Posterior cingulate gyrus (tissue), 11 donors: Measurements from ENCODE around the gene LZIC.
A peak's percentile ranks its signal among the peaks of the same experiment; 100 is the strongest.
"Not testable (repeated sequence)": the region's sequence is repeated elsewhere in the genome, so short reads cannot be mapped to it uniquely, and the experiment has no call there.

ENCODE experiments used
- DNase-seq, 10 donors: peaks; one replicate each; pipeline versions ENCODE4 v3.0.0 to v3.0.0-alpha.2; 2020 to 2021; ENCODE audit warnings: mixed read lengths in 3 of 10
- intact Hi-C: fragments of 100-400 bp; cut with DNase I; formaldehyde crosslinking; loops from one replicate; pipeline ENCODE4 v1.15.1; 2023

Gene LZIC

DNA sequence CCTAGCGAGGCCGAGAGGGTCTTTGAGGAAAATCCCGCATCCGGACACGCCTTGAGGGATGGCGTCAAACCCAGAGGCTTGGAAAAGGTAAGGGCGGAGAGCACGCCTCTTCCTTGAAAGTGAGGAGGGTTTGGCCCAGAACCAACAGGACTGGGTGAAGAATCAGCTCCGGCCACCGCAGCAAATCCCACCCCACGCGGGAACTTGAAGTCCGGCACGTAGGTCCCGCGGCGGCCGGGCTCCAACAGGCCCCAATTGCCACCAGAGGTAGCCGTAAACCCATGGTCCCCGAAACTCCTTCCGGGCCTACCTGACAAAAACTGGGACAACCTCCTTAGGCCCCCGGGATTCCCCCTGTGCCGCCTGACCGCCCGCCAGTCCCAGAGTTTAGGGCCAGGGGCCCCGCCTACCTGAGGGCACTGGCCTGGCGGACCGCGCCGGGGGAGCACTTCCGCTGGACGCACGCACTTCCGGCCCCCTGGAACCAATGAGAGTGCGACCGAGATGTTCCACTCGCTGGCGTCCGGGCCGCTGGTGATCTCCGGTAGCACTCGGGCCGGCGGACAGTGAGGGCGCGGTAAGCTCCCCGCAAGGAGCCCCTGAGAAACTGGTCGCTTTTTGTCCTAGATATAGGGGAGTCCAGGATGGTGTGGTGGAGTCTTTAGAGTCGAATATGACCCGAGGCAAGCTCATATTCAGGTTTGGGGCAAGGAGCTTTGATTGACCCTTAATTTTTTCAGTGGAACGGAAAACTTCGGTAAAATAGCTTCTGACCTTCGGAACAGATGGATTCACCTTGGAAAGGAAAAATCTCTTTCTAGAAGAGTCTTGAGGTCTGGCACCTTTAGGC is at the start of gene LZIC, which contains the start of gene NMNAT1:
Gene LZIC, minus strand, starts transcription at position 453 of the 850 bp plus-strand sequence. CDS start 6,772 bp downstream, outside the sequence.
Gene NMNAT1, plus strand, starts transcription at position 537 of the 850 bp plus-strand sequence. CDS start 28,599 bp downstream, outside the sequence.
- DNase-seq, result peak; percentile 89 to 99 (median 93)
- intact Hi-C loops, result loop anchor here (1.0 to 10.0 kb wide), 3 partner anchors 32 to 262 kb away; partner anchors contain the start of gene CTNNBIP1

- peak in 1 of 10 donors; percentile 20 for DNase-seq
Measured at GRCh38 chr1:9992910-9993309, 49.7 kb upstream of the LZIC start.

DNA sequence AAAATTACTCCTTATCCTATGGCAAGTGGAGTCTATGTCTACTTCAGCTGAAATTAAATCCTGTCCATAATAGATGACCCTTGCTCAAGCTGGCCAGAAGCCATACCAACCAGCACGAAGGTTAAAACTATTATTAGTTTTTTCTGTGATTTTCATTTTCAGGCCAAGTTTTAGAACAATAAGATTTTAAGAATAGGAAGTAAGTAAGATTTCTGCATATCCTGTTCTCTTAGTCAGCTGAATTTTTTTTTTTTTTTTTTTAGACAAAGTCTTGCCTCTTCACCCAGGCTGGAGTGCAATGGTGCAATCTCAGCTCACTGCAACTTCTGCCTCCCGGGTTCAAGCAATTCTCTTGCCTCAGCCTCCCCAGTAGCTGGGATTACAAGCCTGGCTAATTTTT is 47.8 kb upstream of the LZIC start:
- peak in 2 of 10 donors; percentile 7 to 14 for DNase-seq
- intact Hi-C loops, result no loop called here

More at GRCh38 chr1:9992910-9993309, 49.7 kb upstream of the LZIC start:
- intact Hi-C loops, result no loop called here

GRCh38 chr1:9989773-9990172 is 46.6 kb upstream of the LZIC start:
- intact Hi-C loops, result no loop called here
- DNase-seq, result peak in 1 of 10 donors; percentile 34

DNA sequence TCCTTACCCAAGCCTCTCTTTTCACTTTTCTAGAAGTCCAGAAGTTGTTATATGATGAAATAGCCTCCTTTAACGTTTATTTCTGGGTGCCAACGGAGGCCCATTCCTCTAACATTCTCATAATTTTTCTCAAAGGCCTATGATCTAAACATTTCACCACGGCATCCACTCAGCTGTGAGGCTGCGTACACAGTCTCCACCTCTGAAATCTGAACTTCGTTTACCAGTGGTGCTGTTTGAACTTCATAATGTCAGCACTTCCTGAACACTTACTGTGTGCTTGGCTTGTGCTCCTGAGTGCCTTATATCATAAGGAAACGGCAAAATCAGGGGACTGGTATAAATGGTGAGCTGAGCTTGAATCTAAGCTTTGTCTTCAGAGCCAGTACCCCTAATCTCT is 41.8 kb upstream of the LZIC start:
- DNase-seq, result peak in 1 of 10 donors; percentile 7
- intact Hi-C loops, result no loop called here

DNA sequence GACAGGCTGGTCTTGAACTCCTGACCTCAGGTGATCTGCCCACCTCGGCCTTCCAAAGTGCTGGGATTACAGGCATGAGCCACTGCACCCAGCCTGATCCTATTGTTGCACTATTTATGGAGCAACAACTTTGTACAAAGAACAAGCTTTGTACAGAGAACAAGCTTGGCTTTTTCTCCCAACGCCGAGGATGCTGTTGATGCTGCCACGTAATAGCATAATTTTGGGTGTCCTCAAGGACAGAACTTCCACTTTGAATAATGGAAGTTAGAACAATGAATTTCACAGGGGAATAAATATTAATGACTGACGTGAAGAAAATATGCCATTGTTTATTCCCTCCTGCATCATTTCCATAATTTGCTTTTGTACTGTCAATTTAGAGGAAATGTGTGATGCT is 41.1 kb upstream of the LZIC start:
- DNase-seq, result peak in 2 of 10 donors; percentile 6 to 14
- intact Hi-C loops, result no loop called here

DNA sequence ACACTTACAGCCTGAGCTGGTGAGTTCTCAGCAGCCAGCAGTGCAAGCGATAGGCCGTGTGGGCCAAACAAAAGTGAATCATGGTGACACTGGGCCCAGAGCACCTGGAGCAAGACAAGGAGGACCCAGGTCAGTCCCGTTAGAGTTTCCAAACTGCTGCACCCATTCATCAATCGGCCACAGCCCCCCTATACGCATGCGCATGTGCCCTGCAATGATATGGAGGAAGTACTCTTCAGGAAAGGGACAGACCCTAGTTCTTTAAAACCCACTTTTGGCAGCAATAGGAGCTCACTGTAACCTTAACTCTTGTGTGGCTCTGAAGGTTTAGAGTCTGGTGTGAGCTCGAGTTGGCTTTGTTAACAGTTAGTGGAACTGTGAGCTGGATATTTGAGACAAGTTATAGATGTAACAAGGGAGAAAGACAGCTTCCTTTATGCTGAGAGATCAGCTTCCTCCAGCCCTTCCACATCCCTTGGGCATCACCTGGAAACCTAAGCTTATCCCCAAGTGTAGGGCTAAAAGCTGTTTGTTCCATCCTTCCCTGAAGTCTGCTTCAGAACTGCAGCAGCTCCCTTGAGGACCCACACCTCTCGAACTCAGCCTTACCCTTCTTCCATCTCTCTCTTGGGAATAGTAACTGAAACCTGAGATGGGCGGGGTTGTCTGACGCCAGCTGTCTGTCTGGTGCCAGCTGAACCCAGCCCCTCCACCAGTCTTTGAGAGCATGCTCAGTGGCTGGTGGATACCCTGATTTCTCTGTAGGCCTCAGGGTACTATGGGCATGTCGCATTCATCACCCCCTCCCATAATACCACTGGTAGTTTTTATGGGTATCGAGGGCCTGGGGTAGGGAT is 17.7 kb upstream of the LZIC start:
- DNase-seq, result no peak
- intact Hi-C loops, result no loop called here

GRCh38 chr1:9960011-9960410 is 16.8 kb upstream of the LZIC start:
- no peak for DNase-seq
- intact Hi-C loops, result no loop called here

GRCh38 chr1:9957726-9958125 is 14.5 kb upstream of the LZIC start:
- intact Hi-C loops, result no loop called here

DNA sequence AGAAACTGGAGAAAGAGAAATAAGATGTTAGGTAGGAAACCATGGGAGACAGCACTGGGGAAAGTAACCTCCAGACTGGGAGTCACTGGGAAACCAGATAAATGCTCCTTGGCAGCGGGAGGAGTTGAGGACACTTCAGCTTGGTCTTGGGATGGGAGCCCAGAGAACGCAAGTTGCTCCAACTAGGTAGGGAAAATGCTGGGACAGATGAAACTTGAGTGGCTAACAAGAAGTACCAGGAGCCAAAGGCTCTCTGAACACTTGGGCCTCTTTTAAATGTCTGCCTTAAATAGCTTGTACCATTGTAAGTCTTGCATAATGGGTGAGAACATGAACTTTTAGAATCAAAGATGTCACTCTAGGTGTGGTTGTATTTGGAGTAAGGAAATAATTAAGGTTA is 3.1 kb upstream of the LZIC start:
- intact Hi-C loops, result loop anchor here (10.0 kb wide), 1 partner anchor 258 kb away; no protein-coding TSS in a partner anchor
- no peak for DNase-seq

More at GRCh38 chr1:9957726-9958125, 14.5 kb upstream of the LZIC start:
- no peak for DNase-seq

DNA sequence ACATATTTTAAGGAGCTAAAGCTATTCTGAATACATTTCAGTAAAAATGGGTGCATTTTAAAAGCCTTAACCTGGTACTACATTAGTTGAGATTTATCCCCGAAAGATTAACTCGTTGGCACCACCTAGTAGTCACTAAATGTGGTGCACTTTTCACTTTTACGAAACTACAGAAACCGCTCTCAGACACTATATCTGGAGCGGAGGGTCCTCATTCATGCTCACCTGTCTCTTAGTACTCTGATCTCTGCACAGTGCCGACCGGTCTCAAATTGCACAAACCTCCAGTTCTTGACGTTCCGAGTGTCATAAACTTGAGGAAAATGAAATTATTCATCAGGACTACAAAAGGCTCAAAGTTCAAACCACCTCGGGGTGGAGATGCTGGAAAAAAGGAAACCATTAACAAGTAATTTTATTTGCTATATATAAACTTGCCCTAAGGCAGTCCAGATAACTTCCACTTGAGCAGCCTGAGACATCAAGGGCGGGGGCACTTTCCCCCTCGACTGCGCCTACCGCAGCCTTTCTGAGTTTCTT is 722 bp downstream of the LZIC start:
- intact Hi-C loops, result loop anchor here (2.0 to 10.0 kb wide), 2 partner anchors 32 to 262 kb away; partner anchors contain the start of gene CTNNBIP1
- no peak for DNase-seq

DNA sequence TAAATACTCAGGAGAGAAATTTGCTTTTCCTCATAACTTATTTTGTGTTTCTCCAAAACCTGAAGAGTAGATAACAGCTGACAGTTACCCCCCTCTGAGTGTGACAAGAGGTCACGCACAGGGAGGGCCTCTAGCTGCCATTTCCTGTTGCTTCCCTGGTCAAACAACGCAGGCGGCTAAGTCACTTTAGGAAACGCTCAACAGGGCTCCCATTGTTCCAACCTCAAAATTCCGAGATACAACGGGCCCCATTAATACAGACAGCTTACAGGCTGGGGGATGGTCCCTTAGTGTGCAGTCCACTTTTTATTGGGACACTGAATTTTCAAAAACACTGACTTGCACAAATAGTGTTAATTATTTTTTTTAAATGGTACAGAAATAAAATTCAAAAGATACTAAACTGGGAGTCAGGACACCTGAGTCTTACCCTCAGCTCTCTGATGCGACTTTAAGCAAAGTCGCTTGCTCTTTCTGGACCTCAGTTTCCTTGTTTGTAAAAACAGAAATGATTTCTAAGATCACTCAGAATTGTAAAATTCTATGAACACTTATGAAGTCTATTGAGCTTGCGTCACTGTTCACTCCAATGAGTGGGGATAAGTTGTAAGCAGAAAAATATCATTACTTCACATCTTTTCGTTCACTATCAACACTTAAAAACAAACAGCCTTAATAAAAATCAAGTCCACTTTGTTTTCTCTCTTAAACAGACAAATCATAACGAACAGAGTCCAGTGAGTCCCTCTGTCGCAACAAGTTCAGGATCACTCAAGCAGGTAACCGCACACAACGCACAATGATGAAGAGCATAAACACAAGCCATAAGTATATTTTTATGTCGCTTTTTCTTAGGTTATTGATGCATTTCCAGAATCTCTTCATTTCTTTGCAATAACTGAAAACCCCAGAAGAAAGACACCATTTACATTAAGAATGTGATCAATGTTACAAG is 13.5 kb downstream of the LZIC start:
- intact Hi-C loops, result no loop called here
- DNase-seq, result peak in 6 of 10 donors; percentile 35 to 89 (median 54)

DNA sequence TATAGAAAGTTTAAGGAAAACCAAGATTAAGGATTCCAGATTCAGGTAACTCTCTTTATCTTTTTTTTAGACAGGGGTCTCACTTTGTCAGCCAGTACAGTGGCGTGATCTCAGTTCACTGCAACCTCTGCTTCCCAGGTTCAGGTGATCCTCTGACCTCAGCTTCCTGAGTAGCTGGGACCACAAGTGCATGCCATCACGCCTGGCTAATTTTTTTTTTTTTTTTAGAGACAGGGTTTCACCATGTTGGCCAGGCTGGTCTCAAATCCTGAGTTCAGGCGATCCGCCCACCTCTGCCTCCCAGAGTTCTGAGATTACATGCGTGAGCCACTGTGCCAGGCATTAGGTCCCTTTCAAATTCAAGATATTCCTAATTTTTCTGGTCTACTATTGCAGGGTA is 15.9 kb downstream of the LZIC start:
- intact Hi-C loops, result no loop called here
- DNase-seq, result peak in 1 of 10 donors; percentile 25

DNA sequence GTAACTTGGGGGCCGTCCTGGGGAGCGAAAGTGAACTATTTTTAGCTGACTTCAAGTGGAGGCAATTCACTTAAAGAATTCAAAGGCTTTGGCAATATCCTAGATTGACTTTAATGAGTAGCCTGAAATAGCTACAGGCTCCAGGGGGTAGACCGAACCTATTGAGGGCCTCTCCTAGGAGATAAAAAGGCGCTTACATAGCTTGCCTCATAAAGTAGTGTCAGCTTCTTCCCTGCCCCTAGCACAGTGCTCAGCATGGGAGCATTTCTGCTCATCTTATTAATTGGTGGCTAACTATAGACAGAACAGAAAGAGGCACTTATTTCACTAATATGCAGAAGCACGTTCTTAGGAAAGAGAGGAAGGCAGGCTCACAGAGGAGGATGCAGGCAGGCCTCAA is 20.8 kb downstream of the LZIC start:
- peak in 1 of 10 donors; percentile 9 for DNase-seq
- intact Hi-C loops, result no loop called here

GRCh38 chr1:9920606-9921005 is 22.6 kb downstream of the LZIC start:
- intact Hi-C loops, result no loop called here
- DNase-seq, result peak in 1 of 10 donors; percentile 27

DNA sequence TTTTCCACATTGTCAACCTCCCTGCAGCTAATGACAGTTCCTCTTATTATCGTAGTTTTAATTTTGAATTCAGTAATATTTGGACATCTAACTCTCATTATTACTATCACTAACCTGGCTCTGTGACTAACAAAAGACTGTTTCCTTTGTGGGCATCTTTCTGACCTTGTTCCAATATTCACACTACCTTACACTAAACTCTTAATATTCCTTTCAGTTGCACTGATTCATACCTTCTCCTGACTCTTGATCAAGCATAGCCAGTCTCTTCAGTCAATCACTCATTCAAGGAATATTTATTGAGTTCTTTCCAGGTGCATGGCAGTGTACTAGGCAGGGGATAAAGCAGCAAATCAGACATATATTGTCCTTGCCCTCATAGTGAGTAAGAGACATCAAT is 25.3 kb downstream of the LZIC start:
- DNase-seq, result no peak
- intact Hi-C loops, result no loop called here

DNA sequence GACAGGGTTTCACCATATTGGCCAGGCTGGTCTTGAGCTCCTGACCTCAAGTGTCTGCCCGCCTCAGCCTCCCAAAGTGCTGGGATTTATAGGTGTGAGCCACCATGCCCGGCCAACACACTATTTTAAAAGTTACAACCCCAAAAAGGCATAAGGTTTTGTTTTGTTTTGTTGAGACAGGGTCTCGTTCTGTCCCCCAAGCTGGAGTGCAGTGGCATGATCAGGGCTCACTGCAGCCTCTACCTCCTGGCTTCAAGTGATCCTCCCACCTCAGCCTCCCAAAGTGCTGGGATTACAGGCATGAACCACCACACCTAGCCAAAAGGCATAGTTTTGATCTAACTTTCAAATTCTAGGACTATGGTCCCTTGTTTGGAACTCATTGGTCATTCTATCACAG is 25.7 kb downstream of the LZIC start:
- DNase-seq, result peak in 1 of 10 donors; percentile 8
- intact Hi-C loops, result not testable (repeated sequence)

DNA sequence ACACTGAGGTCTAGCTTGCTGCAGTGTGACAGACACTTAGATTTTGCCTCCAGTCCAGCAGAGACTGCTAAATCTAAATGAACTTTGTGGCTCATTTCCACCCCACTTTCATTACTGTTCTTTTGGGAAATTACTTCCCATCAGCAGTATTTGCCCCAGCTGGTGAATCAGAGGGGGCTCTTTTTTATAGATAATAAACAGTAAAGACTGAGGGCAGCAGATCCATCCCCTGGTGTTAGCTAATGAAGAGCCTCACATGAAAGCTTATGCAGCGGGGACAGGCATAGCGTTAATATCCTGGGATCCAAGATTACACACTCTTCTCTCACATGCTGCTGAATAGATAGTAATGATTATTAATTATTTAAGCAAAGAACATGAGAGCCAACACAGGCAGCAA is 26.7 kb downstream of the LZIC start:
- intact Hi-C loops, result no loop called here
- no peak for DNase-seq

DNA sequence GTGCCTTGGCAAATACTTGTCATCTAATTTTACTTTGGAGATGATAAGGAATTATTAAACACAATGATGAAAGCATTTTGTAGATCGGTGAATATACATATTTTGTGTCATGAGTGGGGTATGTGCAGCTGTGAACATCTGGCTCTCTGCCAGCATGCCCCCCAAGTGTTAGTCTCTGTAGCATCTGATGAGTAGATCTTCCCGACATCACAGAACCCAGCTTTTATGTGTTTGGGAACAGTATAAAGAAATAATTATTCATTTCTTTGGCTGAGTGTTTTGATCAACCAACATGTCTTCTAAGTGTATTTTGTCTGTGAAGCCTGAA is 28.6 kb downstream of the LZIC start:
- DNase-seq, result peak in 1 of 10 donors; percentile 48
- intact Hi-C loops, result loop anchor here (1.0 kb wide), 1 partner anchor 39 kb away; no protein-coding TSS in a partner anchor
